Activated naive CD4-positive, alpha-beta T cell treated with anti-CD3 and anti-CD28 coated beads for 36 hours (primary cell): ENCODE measurements around the gene NOTCH2. TPM values are rescaled to one million over a fixed set of nuclear protein-coding genes. Genes with fewer than 3 reads are reported as not detected.
A peak's percentile ranks its signal among the peaks of the same experiment; 100 is the strongest.
"Not testable (repeated sequence)": the region's sequence is repeated elsewhere in the genome, so short reads cannot be mapped to it uniquely, and the experiment has no call there.

ENCODE experiments used
- CTCF ChIA-PET: fragments of 350-600 bp; sonication (Branson Sonifier 250); formaldehyde crosslinking; loops from one replicate; lab custom pipeline; 2021; ENCODE audit warnings: antibody characterized with exemption; lab: Charles Lee
- DNase-seq: peaks from one replicate; pipeline ENCODE4 v3.0.0-alpha.2; 2020
- H3K27ac Mint-ChIP-seq: one replicate; pipeline ENCODE4 v1.8.0; 2021; ENCODE audit warnings: mild to moderate bottlenecking, mixed read lengths
- H3K27me3 Mint-ChIP-seq: one replicate; pipeline ENCODE4 v1.8.0; 2021; ENCODE audit warnings: low read depth, mixed read lengths
- H3K36me3 Mint-ChIP-seq: one replicate; pipeline ENCODE4 v1.8.0; 2021; ENCODE audit warnings: low read depth, mixed read lengths
- H3K4me1 Mint-ChIP-seq: one replicate; pipeline ENCODE4 v1.8.0; 2021; ENCODE audit warnings: low read depth, mixed read lengths
- H3K4me3 Mint-ChIP-seq: one replicate; pipeline ENCODE4 v1.8.0; 2021; ENCODE audit warnings: mild to moderate bottlenecking, moderate library complexity, mixed read lengths
- H3K9me3 Mint-ChIP-seq: one replicate; pipeline ENCODE4 v1.8.0; 2021; ENCODE audit warnings: mixed read lengths
- intact Hi-C: fragments of 100-400 bp; cut with micrococcal nuclease; formaldehyde crosslinking; loops from one replicate; pipeline ENCODE4 v1.15.1; 2023
- total RNA-seq, 2 experiments: library from RNA; stranded (reverse); gene quantifications; one replicate each; pipeline ENCODE4 v1.2.3, GENCODE V29; 2021

Gene NOTCH2
- 10 to 100 TPM; 43.9 to 45.6 TPM for total RNA-seq

- Mint-ChIP-seq H3K4me1 (peaks cover 13% of the 10 kb centered on the region), H3K4me3 (peak within 1 kb of the TSS; percentile 67), H3K27ac (peak within 1 kb of the TSS; percentile 53)
- H3K9me3 Mint-ChIP-seq, H3K36me3 Mint-ChIP-seq, CTCF ChIA-PET, H3K27me3 Mint-ChIP-seq, intact Hi-C loops: not testable (repeated sequence)
- peak; percentile 71 for DNase-seq
Measured at GRCh38 chr1:120069067-120069919, at the start of gene NOTCH2. TSS of gene NOTCH2 (minus strand) at chr1:120069662. CDS start at chr1:120069406, 256 bp downstream.

DNA sequence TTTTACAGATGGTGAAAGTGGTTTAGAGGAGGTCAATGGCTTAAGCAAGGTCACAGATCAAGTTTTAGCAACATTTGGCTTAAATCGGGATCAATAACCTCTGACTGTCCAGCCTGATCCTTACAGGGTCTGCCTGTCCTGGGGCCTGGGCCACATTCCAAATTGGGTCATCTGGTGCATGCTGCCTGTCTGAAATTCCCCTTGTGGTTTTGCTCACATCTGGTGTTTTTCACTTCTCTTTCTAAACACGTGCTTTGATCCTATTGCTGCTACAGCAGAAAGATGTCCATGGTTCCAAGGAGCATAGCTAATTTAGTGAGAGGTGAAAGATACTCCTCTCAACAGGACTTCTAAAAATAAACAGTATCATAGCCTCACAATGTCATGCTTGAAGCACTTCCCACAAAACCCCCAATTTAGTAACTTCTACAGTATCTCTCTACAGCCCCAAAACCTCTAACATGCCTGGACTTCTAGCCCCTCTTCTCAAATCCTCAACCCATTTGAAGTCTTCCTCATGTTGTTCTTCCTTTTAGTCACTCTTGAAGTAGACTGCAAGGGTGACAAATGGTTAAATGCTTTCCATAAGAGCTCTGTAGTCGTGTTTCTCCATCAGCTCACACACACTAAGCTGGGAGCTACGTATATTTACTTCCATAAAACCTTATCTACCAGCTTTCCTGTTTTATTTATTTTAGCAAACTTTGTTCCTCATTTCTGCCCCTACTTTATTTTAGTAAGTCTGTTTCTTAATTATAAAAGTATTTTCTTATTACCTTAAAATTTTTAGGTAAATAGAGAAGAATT lies 48.1 kb upstream of the NOTCH2 start:
- H3K27me3 Mint-ChIP-seq, H3K27ac Mint-ChIP-seq, DNase-seq, H3K4me1 Mint-ChIP-seq, H3K9me3 Mint-ChIP-seq, H3K36me3 Mint-ChIP-seq, intact Hi-C loops, H3K4me3 Mint-ChIP-seq, CTCF ChIA-PET: not testable (repeated sequence)

DNA sequence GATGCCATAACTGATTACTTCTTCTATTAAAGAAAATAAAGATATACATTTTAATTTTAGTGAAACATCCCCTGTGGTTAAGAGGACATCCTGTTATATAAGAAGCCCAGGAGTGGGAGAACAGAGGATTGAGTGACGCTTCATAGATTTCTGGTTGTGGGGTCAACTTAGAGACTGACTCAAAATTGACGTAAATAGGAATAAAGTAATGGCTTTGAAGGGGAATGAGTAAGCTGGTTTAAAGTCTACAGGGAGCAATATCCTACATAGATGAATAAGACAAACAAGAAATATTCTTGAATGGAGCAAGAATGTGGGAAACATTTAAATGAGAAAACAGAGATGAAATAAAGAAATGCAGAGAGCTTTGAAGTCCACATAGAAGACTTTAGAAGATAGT lies 46.6 kb upstream of the NOTCH2 start:
- H3K9me3 Mint-ChIP-seq, H3K36me3 Mint-ChIP-seq: not testable (repeated sequence)

DNA sequence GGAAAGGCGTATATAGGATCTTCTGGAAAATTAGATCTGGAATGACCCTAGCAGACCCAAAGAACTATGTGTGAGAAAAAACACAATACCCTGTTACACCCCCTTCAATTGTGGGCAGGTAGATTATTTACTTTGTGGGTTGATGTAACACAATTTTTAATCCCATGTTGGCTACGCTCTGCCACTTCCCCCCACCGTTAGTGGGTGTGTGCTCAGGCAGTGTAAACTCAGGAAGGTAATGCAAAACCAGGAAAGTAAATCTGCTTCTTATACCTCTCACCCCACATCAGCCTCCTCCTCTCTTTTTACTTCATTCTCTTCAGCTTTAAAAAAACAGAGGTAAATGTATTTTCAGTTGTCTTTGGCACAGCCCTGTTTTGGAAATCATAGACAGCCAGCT lies 43.7 kb upstream of the NOTCH2 start:
- H3K4me3 Mint-ChIP-seq, H3K9me3 Mint-ChIP-seq, H3K36me3 Mint-ChIP-seq, H3K4me1 Mint-ChIP-seq, DNase-seq, H3K27me3 Mint-ChIP-seq, H3K27ac Mint-ChIP-seq, intact Hi-C loops, CTCF ChIA-PET: not testable (repeated sequence)

More for the DNA sequence above, 46.6 kb upstream of the NOTCH2 start:
- H3K27ac Mint-ChIP-seq, intact Hi-C loops, H3K4me1 Mint-ChIP-seq, CTCF ChIA-PET, DNase-seq, H3K4me3 Mint-ChIP-seq, H3K27me3 Mint-ChIP-seq: not testable (repeated sequence)

DNA sequence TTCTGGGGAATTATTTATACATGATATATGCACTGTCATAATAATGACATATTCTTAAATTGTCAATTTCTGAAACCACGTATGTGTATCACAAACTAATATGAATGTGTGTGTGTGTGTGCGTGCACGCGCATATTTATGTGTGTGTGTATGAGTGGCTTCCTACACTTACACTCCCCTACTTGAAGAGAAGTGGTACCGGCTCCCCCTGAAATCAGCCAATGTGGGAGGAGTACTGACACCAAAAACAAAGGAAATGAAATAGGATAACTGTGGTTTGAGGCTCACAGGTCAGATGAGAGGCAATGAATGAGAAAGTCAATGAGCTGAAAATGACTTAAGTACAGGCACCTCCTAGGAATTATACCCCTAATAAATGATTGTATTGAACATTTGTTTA lies 42.8 kb upstream of the NOTCH2 start:
- H3K36me3 Mint-ChIP-seq, intact Hi-C loops: not testable (repeated sequence)

GRCh38 chr1:120111771-120112170 lies 42.3 kb upstream of the NOTCH2 start:
- H3K36me3 Mint-ChIP-seq, H3K9me3 Mint-ChIP-seq, H3K4me3 Mint-ChIP-seq, H3K4me1 Mint-ChIP-seq, DNase-seq, intact Hi-C loops, CTCF ChIA-PET, H3K27ac Mint-ChIP-seq, H3K27me3 Mint-ChIP-seq: not testable (repeated sequence)

More for the DNA sequence above, 42.8 kb upstream of the NOTCH2 start:
- H3K4me1 Mint-ChIP-seq, H3K4me3 Mint-ChIP-seq, CTCF ChIA-PET, H3K9me3 Mint-ChIP-seq, H3K27ac Mint-ChIP-seq, DNase-seq, H3K27me3 Mint-ChIP-seq: not testable (repeated sequence)

DNA sequence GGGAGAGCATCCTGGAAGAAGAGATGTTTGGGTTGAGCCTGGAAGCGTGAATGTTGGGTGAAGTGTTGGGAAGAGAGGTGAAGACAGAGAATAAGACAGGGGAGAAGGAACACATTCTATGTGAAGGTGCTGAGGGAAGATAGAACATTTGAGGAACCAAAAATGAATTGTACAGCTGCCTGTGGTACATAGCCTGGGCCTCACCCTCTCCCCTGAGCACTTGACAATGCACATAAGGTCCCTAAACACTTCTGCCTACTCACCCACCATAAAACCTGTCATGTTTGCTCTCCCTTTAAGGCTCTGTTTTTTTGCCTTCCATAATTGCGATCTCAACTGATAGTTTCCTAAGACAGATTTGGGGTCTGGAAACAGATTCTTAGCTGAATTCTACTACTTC lies 41.5 kb upstream of the NOTCH2 start:
- H3K9me3 Mint-ChIP-seq, H3K36me3 Mint-ChIP-seq, CTCF ChIA-PET, H3K27ac Mint-ChIP-seq, H3K27me3 Mint-ChIP-seq, intact Hi-C loops, DNase-seq, H3K4me3 Mint-ChIP-seq, H3K4me1 Mint-ChIP-seq: not testable (repeated sequence)

DNA sequence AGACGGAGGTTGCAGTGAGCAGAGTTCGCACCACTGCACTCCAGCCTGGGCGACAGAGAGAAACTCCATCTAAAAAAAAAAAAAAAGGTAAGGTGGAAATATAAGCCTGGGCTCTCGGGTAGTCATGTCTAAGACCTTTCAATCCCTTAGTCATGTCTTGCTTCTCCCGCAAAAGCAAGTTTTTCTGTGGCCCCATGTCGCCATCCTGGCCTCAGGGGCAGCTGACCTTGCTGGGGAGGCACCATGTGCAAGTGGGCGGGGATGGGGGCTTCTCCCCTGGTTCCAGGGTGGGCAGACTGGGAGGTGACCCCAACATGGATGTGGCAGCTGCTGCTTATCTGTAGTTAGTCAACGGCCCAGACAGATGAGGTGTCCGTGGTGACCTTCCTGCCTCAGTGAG lies 40.2 kb upstream of the NOTCH2 start:
- H3K4me3 Mint-ChIP-seq, intact Hi-C loops, H3K4me1 Mint-ChIP-seq, H3K36me3 Mint-ChIP-seq, H3K27ac Mint-ChIP-seq, CTCF ChIA-PET, H3K27me3 Mint-ChIP-seq, DNase-seq, H3K9me3 Mint-ChIP-seq: not testable (repeated sequence)

- H3K27ac Mint-ChIP-seq, H3K27me3 Mint-ChIP-seq, H3K4me1 Mint-ChIP-seq, DNase-seq, intact Hi-C loops, CTCF ChIA-PET, H3K4me3 Mint-ChIP-seq, H3K9me3 Mint-ChIP-seq, H3K36me3 Mint-ChIP-seq: not testable (repeated sequence)
Measured at GRCh38 chr1:120109180-120109579, 39.7 kb upstream of the NOTCH2 start.

- H3K9me3 Mint-ChIP-seq, H3K4me1 Mint-ChIP-seq, H3K27ac Mint-ChIP-seq, CTCF ChIA-PET, intact Hi-C loops, DNase-seq, H3K27me3 Mint-ChIP-seq, H3K4me3 Mint-ChIP-seq, H3K36me3 Mint-ChIP-seq: not testable (repeated sequence)
Measured at GRCh38 chr1:120105288-120105687, 35.8 kb upstream of the NOTCH2 start.

DNA sequence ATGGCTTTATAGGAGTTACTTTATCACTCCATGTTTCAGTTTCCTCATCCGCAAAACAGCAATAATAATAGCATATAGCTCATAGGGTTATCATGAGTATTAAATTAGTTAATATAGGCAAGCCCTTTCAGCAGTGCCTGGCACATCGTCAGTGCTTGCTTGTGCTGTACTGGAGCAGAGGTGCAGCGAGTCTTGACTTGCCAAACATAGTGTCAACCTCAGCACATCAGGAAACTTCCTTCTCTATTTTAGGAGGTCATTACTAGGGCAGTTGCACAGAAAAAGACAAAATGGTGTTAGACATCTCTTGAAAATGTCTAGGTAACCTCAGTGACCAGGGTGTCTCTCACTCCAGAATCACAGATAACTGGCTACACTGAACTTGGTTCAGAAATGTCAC lies 34.3 kb upstream of the NOTCH2 start:
- CTCF ChIA-PET, H3K4me3 Mint-ChIP-seq, H3K27me3 Mint-ChIP-seq: not testable (repeated sequence)

GRCh38 chr1:120101593-120101992 lies 32.1 kb upstream of the NOTCH2 start:
- H3K27ac Mint-ChIP-seq, H3K4me3 Mint-ChIP-seq, DNase-seq, H3K9me3 Mint-ChIP-seq, CTCF ChIA-PET, intact Hi-C loops, H3K27me3 Mint-ChIP-seq, H3K36me3 Mint-ChIP-seq: not testable (repeated sequence)
- peaks cover 17% of the 10 kb centered on the region for H3K4me1 Mint-ChIP-seq

More for the DNA sequence above, 34.3 kb upstream of the NOTCH2 start:
- H3K4me1 Mint-ChIP-seq = peaks cover 14% of the 10 kb centered on the region
- intact Hi-C loops, H3K36me3 Mint-ChIP-seq, H3K9me3 Mint-ChIP-seq, DNase-seq, H3K27ac Mint-ChIP-seq: not testable (repeated sequence)

DNA sequence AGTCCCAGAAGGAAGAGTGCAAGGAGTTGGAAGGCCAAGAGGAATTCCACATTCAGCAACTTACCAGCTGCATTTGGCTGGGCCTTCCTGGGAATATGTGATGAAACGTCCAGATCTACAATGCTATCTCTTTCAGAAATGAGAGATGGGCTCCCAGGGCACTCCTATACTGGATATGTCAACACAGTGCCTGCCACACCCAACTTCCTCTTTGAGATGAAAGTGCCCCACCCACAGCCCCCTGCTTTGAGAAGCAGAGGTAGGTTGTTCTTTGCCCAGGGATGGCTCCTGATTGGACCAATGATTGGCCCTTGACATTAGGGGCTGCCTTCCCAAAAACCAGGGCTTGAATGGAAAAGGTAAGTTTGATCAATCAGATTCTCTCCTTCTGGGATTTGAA lies 31.1 kb upstream of the NOTCH2 start:
- CTCF ChIA-PET = not testable (repeated sequence)

More for the DNA sequence above, 31.1 kb upstream of the NOTCH2 start:
- H3K9me3 Mint-ChIP-seq, H3K27me3 Mint-ChIP-seq, H3K27ac Mint-ChIP-seq, H3K36me3 Mint-ChIP-seq, DNase-seq, intact Hi-C loops, H3K4me3 Mint-ChIP-seq: not testable (repeated sequence)
- H3K4me1 Mint-ChIP-seq = peaks cover 15% of the 10 kb centered on the region
